Endodermal cell (in vitro differentiated cells): ENCODE data around the gene RSRC1. TPM values are rescaled to one million over a fixed set of nuclear protein-coding genes. Genes with fewer than 3 reads are reported as not detected.

Experiments
- DNase-seq: peaks from one replicate; pipeline ENCODE4 v3.0.0-alpha.2; 2017
- H3K27ac ChIP-seq: 2 replicates; pipeline ENCODE4 v1.5.1; 2013; ENCODE audit warnings: mild to moderate bottlenecking, low read depth, low read length, moderate library complexity
- H3K27me3 ChIP-seq: 2 replicates; pipeline ENCODE4 v1.6.1; 2013; ENCODE audit warnings: mild to moderate bottlenecking, low read length, moderate library complexity; ENCODE audit not compliant: insufficient read depth, control insufficient read depth, poor library complexity, severe bottlenecking
- H3K36me3 ChIP-seq: 2 replicates; pipeline ENCODE4 v1.7.0; 2013; ENCODE audit warnings: mild to moderate bottlenecking, low read length, moderate library complexity; ENCODE audit not compliant: control insufficient read depth, insufficient read depth
- H3K4me1 ChIP-seq: one replicate; pipeline ENCODE4 v1.7.0; 2013; ENCODE audit warnings: low read length; ENCODE audit not compliant: control insufficient read depth, insufficient read depth
- H3K4me3 ChIP-seq: 2 replicates; pipeline ENCODE4 v1.5.1; 2013; ENCODE audit warnings: mild to moderate bottlenecking, low read length, moderate library complexity
- H3K9ac ChIP-seq: 2 replicates; pipeline ENCODE4 v1.6.1; 2013; ENCODE audit warnings: mild to moderate bottlenecking, low read length, moderate library complexity; ENCODE audit not compliant: poor library complexity, severe bottlenecking; ENCODE audit errors: extremely low read depth
- H3K9me3 ChIP-seq: 2 replicates; pipeline ENCODE4 v1.6.1; 2013; ENCODE audit warnings: mild to moderate bottlenecking, low read length, moderate library complexity; ENCODE audit not compliant: control insufficient read depth
- H3K27ac Mint-ChIP-seq: 2 replicates; pipeline ENCODE4 v1.8.0; 2020; ENCODE audit warnings: mixed read lengths
- H3K27me3 Mint-ChIP-seq: 2 replicates; pipeline ENCODE4 v1.8.0; 2021; ENCODE audit warnings: mild to moderate bottlenecking, mixed read lengths; ENCODE audit not compliant: insufficient read depth
- H3K36me3 Mint-ChIP-seq: 2 replicates; pipeline ENCODE4 v1.8.0; 2020; ENCODE audit warnings: low read depth, mixed read lengths
- H3K4me1 Mint-ChIP-seq: 2 replicates; pipeline ENCODE4 v1.8.0; 2020; ENCODE audit warnings: mixed read lengths
- H3K4me3 Mint-ChIP-seq: 2 replicates; pipeline ENCODE4 v1.8.0; 2020; ENCODE audit warnings: mild to moderate bottlenecking, moderate library complexity, mixed read lengths
- H3K9me3 Mint-ChIP-seq: 2 replicates; pipeline ENCODE4 v1.8.0; 2020; ENCODE audit warnings: mild to moderate bottlenecking, mixed read lengths
- WGBS, 2 experiments: methylation state at CpG; one replicate each; pipeline versions ENCODE4 v1.1.5 to v1.1.7; 2013; ENCODE audit warnings: missing lambda C conversion rate in 2 of 2, mixed read lengths in 1 of 2; ENCODE audit not compliant: insufficient coverage in 1 of 2, insufficient read length in 1 of 2; 5-methylcytosine and 5-hydroxymethylcytosine counted together
- total RNA-seq, 2 donors: library from RNA; stranded (reverse); fragmentation: NEBNext Ultra II Directional in 1 of 2; extraction: Animal tissue kit (Norgen Biotek cat#: 25700) in 1 of 2; gene quantifications; 2 replicates in 1 of 2; 3 replicates in 1 of 2; pipeline ENCODE4 v1.2.1, GENCODE V29; 2021
- TF ChIP-seq, protein P1 (sequence below): fragments of 200-600 bp; sonication (generic); conservative IDR thresholded peaks from 2 replicates; pipeline ENCODE4 v1.5.0; 2021; ENCODE audit warnings: antibody characterized with exemption, mild to moderate bottlenecking

RSRC1 gene
- total RNA-seq, 2 donors from 2014 or later, result 45.3 to 52.1 TPM

DNA sequence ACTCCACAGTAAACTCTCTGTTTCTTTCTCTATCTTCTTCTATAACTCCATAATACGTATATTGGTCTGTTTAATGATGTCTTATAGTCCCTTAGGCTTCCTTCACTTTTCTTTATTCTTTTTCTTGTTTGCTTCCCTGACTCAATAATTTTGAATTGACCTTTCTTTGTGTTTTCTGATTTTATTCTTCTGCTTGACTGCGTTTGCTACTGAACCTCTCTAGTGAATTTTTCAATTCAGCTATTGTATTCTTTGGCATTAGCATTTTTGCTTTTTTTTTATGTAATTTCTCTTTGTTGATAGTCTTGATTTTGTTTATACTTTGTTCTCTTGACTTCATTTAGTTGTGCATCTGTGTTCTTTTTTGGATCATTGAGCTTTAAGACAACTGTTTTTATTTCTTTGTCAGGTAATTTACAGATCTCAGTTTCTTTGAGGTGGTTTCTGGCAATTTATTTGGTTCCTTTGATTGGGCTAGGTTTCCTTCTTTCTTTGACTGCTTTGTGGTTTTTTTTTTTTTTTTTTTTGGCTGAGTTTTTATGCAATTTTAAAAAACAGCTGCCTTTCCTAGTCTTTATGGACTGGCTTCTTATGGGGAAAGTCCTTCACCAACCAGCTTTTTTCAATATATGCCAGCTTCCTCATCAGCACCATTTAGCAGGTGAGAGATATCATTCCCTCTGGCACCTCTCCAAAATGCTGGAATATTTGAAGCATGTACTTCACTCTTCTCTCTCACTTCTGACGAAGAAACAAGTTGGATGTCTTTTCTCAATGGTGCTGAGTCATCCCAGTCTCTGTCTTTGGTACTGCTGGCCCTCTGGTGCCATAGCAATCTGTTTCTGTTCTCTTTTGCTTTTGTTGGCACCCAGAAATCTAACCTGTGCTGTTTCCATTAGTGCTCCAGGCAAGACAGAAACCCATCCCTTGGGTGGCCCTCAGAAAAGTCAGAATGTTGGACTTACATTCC, 17.6 kb downstream of the RSRC1 start:
- Mint-ChIP-seq H3K27ac (peak overlapping the region; percentile 19), H3K9me3 (peaks cover 5% of the 10 kb centered on the region), H3K27me3 (no peaks in the 10 kb centered on the region), H3K4me3 (no peak overlapping the region), H3K36me3 (peaks cover 60% of the 10 kb centered on the region), H3K4me1 (no peaks in the 10 kb centered on the region)
- TF ChIP-seq, protein P1, sequence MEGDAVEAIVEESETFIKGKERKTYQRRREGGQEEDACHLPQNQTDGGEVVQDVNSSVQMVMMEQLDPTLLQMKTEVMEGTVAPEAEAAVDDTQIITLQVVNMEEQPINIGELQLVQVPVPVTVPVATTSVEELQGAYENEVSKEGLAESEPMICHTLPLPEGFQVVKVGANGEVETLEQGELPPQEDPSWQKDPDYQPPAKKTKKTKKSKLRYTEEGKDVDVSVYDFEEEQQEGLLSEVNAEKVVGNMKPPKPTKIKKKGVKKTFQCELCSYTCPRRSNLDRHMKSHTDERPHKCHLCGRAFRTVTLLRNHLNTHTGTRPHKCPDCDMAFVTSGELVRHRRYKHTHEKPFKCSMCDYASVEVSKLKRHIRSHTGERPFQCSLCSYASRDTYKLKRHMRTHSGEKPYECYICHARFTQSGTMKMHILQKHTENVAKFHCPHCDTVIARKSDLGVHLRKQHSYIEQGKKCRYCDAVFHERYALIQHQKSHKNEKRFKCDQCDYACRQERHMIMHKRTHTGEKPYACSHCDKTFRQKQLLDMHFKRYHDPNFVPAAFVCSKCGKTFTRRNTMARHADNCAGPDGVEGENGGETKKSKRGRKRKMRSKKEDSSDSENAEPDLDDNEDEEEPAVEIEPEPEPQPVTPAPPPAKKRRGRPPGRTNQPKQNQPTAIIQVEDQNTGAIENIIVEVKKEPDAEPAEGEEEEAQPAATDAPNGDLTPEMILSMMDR, result no peak
- no peak overlapping the region for H3K9ac ChIP-seq
- no peaks in the 10 kb centered on the region for H3K27me3 ChIP-seq
- no peak overlapping the region for H3K27ac ChIP-seq
- 75 to 92% methylated on average over 2 to 3 of the region's 3 CpGs for WGBS, 2 experiments
- H3K9me3 ChIP-seq, result no peaks in the 10 kb centered on the region
- DNase-seq, result no peak
- H3K4me1 ChIP-seq, result no peaks in the 10 kb centered on the region
- no peak overlapping the region for H3K4me3 ChIP-seq
- H3K36me3 ChIP-seq, result peaks cover 53% of the 10 kb centered on the region

- Histone ChIP-seq H3K36me3 (peaks cover 49% of the 10 kb centered on the region), H3K27ac (no peak overlapping the region), H3K27me3 (no peaks in the 10 kb centered on the region), H3K4me1 (no peaks in the 10 kb centered on the region), H3K9ac (no peak overlapping the region), H3K9me3 (no peaks in the 10 kb centered on the region), H3K4me3 (no peak overlapping the region)
- Mint-ChIP-seq H3K4me1 (no peaks in the 10 kb centered on the region), H3K27ac (no peak overlapping the region), H3K9me3 (no peaks in the 10 kb centered on the region), H3K4me3 (no peak overlapping the region), H3K27me3 (no peaks in the 10 kb centered on the region), H3K36me3 (peaks cover 48% of the 10 kb centered on the region)
- DNase-seq, result no peak
- TF ChIP-seq, protein P1, result no peak
- WGBS, 2 experiments, result 80 to 82% methylated on average over 2 to 4 of the region's 6 CpGs
Measured at GRCh38 chr3:158128755-158129154, 18.9 kb downstream of the RSRC1 start.

- Histone ChIP-seq H3K36me3 (peaks cover 23% of the 10 kb centered on the region), H3K27ac (no peak overlapping the region), H3K4me3 (no peak overlapping the region), H3K9me3 (no peaks in the 10 kb centered on the region), H3K9ac (no peak overlapping the region), H3K4me1 (no peaks in the 10 kb centered on the region), H3K27me3 (no peaks in the 10 kb centered on the region)
- no peaks in the 10 kb centered on the region for H3K4me1 Mint-ChIP-seq
- 83 to 91% methylated on average over 2 of the region's 2 CpGs for WGBS, 2 experiments
- no peaks in the 10 kb centered on the region for H3K27me3 Mint-ChIP-seq
- H3K4me3 Mint-ChIP-seq, result no peak overlapping the region
- peaks cover 22% of the 10 kb centered on the region for H3K36me3 Mint-ChIP-seq
- TF ChIP-seq, protein P1, result no peak
- H3K27ac Mint-ChIP-seq, result no peak overlapping the region
- no peaks in the 10 kb centered on the region for H3K9me3 Mint-ChIP-seq
- no peak for DNase-seq
Measured at GRCh38 chr3:158134363-158134762, 24.5 kb downstream of the RSRC1 start.
